ENCODE measurements around the gene CD58.

GRCh38 chr1:116491700-116492357 is 79.0 kb downstream of the CD58 start:
- no peak for TF ChIP-seq CTCF (IDR thresholded peaks at IDR 0.05)
- TF ChIP-seq POLR2A (IDR thresholded peaks at IDR 0.05), result no peak

All from adrenal gland (tissue), 5 donors.